HepG2 (cell line): ENCODE results near the gene KCNQ2. TPM values are rescaled to one million over a fixed set of nuclear protein-coding genes. Genes with fewer than 3 reads are reported as not detected.

ENCODE experiments used
- ATAC-seq: fragments of 200-7000 bp; cut with Tn5 transposase; 3 replicates; pipeline ENCODE4 v1.9.1; 2020; ENCODE audit warnings: mild to moderate bottlenecking, moderate library complexity
- BruUV-seq: library from RNA; stranded (reverse); fragments of 400-500 nt; replicated peaks from 2 replicates; lab custom pipeline; 2021; lab: Mats Ljungman, UMichigan
- CTCF ChIA-PET: fragments of 300-600 bp; formaldehyde crosslinking; extraction: SDS; loops from one replicate; lab custom pipeline; 2021; ENCODE audit warnings: low total read pairs, inconsistent platforms, low intra/inter-chr PET ratio; lab: Yijun Ruan, JAX
- POLR2A ChIA-PET: fragments of 350-600 bp; sonication (Branson Sonifier 250); formaldehyde crosslinking; loops from one replicate; lab custom pipeline; 2020; ENCODE audit warnings: antibody characterized with exemption, inconsistent platforms; lab: Yijun Ruan, JAX
- DNase-seq: peaks from one replicate; pipeline ENCODE4 v3.0.0-alpha.2; 2015; ENCODE audit warnings: low spot score
- FAIRE-seq: peaks from 3 replicates; lab custom pipeline; 2011; peaks lifted over from hg19 to GRCh38; lab: Jason Lieb, UNC
- H2AFZ ChIP-seq: one replicate; pipeline ENCODE4 v1.6.1; 2011; ENCODE audit warnings: low read length, inconsistent platforms
- H3K27ac ChIP-seq: fragments of 300-600 bp; 3 replicates; pipeline ENCODE4 v1.8.0; 2011; ENCODE audit warnings: mixed run types, mild to moderate bottlenecking, mixed read lengths, low read length, inconsistent platforms; ENCODE audit not compliant: insufficient read depth; ENCODE audit errors: extremely low read length
- H3K27me3 ChIP-seq, 2 experiments: fragments of 200-600 bp in 1 of 2; 2 replicates in 1 of 2; 3 replicates in 1 of 2; pipeline versions ENCODE4 v1.6.0 to v1.8.0; 2011; ENCODE audit warnings: low read length in 2 of 2, mild to moderate bottlenecking in 2 of 2, moderate library complexity in 2 of 2, inconsistent platforms in 1 of 2; ENCODE audit not compliant: insufficient read depth in 2 of 2, control insufficient read depth in 1 of 2
- H3K36me3 ChIP-seq, 2 experiments: fragments of 200-600 bp in 1 of 2; replicated peaks in 1 of 2; 2 replicates in 1 of 2; 3 replicates in 1 of 2; pipeline versions ENCODE4 v1.5.1 to v1.8.0; 2011; ENCODE audit warnings: low read length in 2 of 2, inconsistent platforms in 1 of 2; ENCODE audit not compliant: insufficient read depth in 2 of 2, control insufficient read depth in 1 of 2
- H3K4me1 ChIP-seq: 2 replicates; pipeline ENCODE4 v1.5.1; 2012; ENCODE audit warnings: low read length, inconsistent platforms; ENCODE audit not compliant: insufficient read depth
- H3K4me2 ChIP-seq: 2 replicates; pipeline ENCODE4 v1.6.0; 2011; ENCODE audit warnings: low read depth, low read length, inconsistent platforms
- H3K4me3 ChIP-seq, 3 experiments: fragments of 200-600 bp in 1 of 3; sonication (generic), shearing (Covaris generic) in 1 of 3; replicated peaks in 1 of 3; 2 replicates each; pipeline ENCODE4 v1.5.1; 2011 to 2016; ENCODE audit warnings: low read length in 3 of 3, inconsistent platforms in 2 of 3, low read depth in 2 of 3, mild to moderate bottlenecking in 2 of 3, control low read depth in 1 of 3, mixed read lengths in 1 of 3; ENCODE audit not compliant: insufficient read depth in 1 of 3
- H3K79me2 ChIP-seq: one replicate; pipeline ENCODE4 v1.6.1; 2011; ENCODE audit warnings: low read length, inconsistent platforms; ENCODE audit not compliant: insufficient read depth
- H3K9ac ChIP-seq: 2 replicates; pipeline ENCODE4 v1.6.0; 2011; ENCODE audit warnings: mild to moderate bottlenecking, low read depth, low read length, inconsistent platforms; ENCODE audit not compliant: insufficient read depth
- H3K9me3 ChIP-seq: 2 replicates; pipeline ENCODE4 v1.5.1; 2012; ENCODE audit warnings: mild to moderate bottlenecking, low read length
- H4K20me1 ChIP-seq: 2 replicates; pipeline ENCODE4 v1.6.0; 2011; ENCODE audit warnings: inconsistent platforms, mild to moderate bottlenecking, low read length, moderate library complexity; ENCODE audit not compliant: insufficient read depth
- FLYWCH1 ChIP-seq: sonication (generic); formaldehyde crosslinking; IDR thresholded peaks from 2 replicates; pipeline ENCODE4 v1.8.1; 2023; ENCODE audit warnings: mild to moderate bottlenecking, missing genetic modification reagents
- HNRNPLL ChIP-seq: fragments of 200-400 bp; formaldehyde crosslinking; IDR thresholded peaks from 2 replicates; pipeline ENCODE4 v1.6.1; 2017; ENCODE audit warnings: mild to moderate bottlenecking, low read depth, low read length; ENCODE audit not compliant: poor library complexity, severe bottlenecking
- ZNF407 ChIP-seq: sonication (generic); formaldehyde crosslinking; IDR thresholded peaks from one replicate; pipeline ENCODE4 v1.5.1; 2020; ENCODE audit warnings: mild to moderate bottlenecking, missing genetic modification reagents; ENCODE audit errors: not compliant biosample characterization
- ZNF616 ChIP-seq: sonication (generic); formaldehyde crosslinking; IDR thresholded peaks from 2 replicates; pipeline ENCODE4 v1.5.0; 2020; ENCODE audit warnings: low read depth, mild to moderate bottlenecking, missing genetic modification reagents
- ZNF768 ChIP-seq: sonication (generic); formaldehyde crosslinking; IDR thresholded peaks from 2 replicates; pipeline ENCODE4 v1.4.0; 2020; ENCODE audit warnings: missing genetic modification reagents
- WGBS: methylation state at CpG from one replicate; pipeline ENCODE4 v1.1.6; 2017; ENCODE audit warnings: low lambda C conversion rate; 5-methylcytosine and 5-hydroxymethylcytosine counted together
- in situ Hi-C: cut with HindIII; loops from 2 replicates; pipeline ENCODE4 v1.10.0; 2017; ENCODE audit warnings: low pct_unique_long_range_greater_than_20kb; ENCODE audit not compliant: extremely low pct_ligation_motif_present
- intact Hi-C: fragments of 100-400 bp; cut with micrococcal nuclease; formaldehyde crosslinking; loops from one replicate; pipeline ENCODE4 v1.10.0; 2022; ENCODE audit not compliant: unreplicated experiment
- polyA plus RNA-seq, 8 experiments: library from polyadenylated mRNA; depleted of rRNA in 3 of 8; stranded (reverse) in 7 of 8; unstranded in 1 of 8; fragments of >200 nt; fragmentation: Illumina TruSeq in 4 of 8; extraction: Trizol in 4 of 8; gene quantifications; 2 replicates each; pipeline versions ENCODE4 v1.2.1 to v1.2.3, GENCODE V29; 2011 to 2016; ENCODE audit warnings: low read depth in 4 of 8, missing spikeins in 1 of 8, mixed read lengths in 1 of 8; ENCODE audit not compliant: insufficient read depth in 1 of 8
- total RNA-seq, 5 experiments: library from RNA; depleted of rRNA; stranded (reverse); fragments of >200 nt; fragmentation: Illumina TruSeq; extraction: Trizol; gene quantifications; 2 replicates each; pipeline ENCODE4 v1.2.3, GENCODE V29; 2016; ENCODE audit warnings: low read depth in 1 of 5

The KCNQ2 gene
- total and polyA plus RNA-seq, 2 of the 13 experiments (the other 11 are each of a cell fraction or from before 2014, with no cell fraction given) = not detected

DNA sequence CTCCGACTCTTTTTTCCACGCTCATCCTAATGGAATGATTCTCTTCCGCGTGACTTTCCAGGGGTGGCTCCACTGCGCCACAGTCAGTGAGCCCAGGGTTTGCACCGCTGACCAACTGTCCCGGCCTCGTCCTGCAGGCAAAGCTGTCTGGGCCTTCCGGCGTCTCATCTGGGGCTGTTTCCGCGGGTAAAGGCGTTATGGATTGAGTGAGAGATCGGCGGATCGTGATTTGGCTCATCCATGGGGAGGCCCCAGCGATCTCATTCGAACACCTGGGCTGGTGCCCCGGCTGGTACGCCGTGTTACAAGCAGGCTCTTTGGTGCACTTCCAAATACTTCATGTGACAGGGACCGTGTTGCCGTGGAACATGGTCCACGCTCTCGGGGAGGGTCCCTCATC, 47.8 kb downstream of the KCNQ2 start:
- POLR2A ChIA-PET = no interaction called here
- no peak for TF ChIP-seq FLYWCH1 (CRISPR knock-in tag)
- TF ChIP-seq ZNF407 (CRISPR knock-in tag) = no peak
- TF ChIP-seq ZNF768 (CRISPR knock-in tag) = peak; percentile 17; the same call in 1 of the 2 replicates
- no peak for TF ChIP-seq ZNF616 (CRISPR knock-in tag)
- peak; percentile 1 for TF ChIP-seq HNRNPLL
- H3K36me3 ChIP-seq = no peaks in the 10 kb centered on the region
- FAIRE-seq = no peak
- H3K9ac ChIP-seq = no peak overlapping the region
- peaks cover 5% of the 10 kb centered on the region; the same call in 1 of the 2 replicates for H4K20me1 ChIP-seq
- BruUV-seq = no TSS peak
- WGBS = 63% methylated on average over 25 of the region's 25 CpGs
- in situ Hi-C loops (no loop called here), intact Hi-C loops (no loop called here)
- H3K9me3 ChIP-seq = no peaks in the 10 kb centered on the region
- H3K4me2 ChIP-seq = no peak overlapping the region
- no peak overlapping the region for H3K27ac ChIP-seq
- no peak overlapping the region for H2AFZ ChIP-seq
- no peak for DNase-seq
- peaks cover 50 to 99% of the 10 kb centered on the region in 2 experiments for H3K27me3 ChIP-seq
- ATAC-seq = no peak
- CTCF ChIA-PET = no interaction called here
- H3K79me2 ChIP-seq = no peaks in the 10 kb centered on the region
- no peaks in the 10 kb centered on the region for H3K4me1 ChIP-seq
- no peak overlapping the region for H3K4me3 ChIP-seq
